ENCODE data around the gene MLLT11. TPM values are rescaled to one million over a fixed set of nuclear protein-coding genes. Genes with fewer than 3 reads are reported as not detected.
"Not testable (repeated sequence)": the region's sequence is repeated elsewhere in the genome, so short reads cannot be mapped to it uniquely, and the experiment has no call there.

Gene MLLT11
- total RNA-seq, 1 donor from 2014 or later: 3.9 TPM

- intact Hi-C loops (cut with micrococcal nuclease): loop anchor here (2.0 to 5.0 kb wide), 8 partner anchors 15 to 693 kb away; partner anchors contain the start of genes BNIPL, GABPB2, GOLPH3L and MCL1
These were observed 4.6 kb upstream of the MLLT11 start for GRCh38 chr1:151055581-151055980.

DNA sequence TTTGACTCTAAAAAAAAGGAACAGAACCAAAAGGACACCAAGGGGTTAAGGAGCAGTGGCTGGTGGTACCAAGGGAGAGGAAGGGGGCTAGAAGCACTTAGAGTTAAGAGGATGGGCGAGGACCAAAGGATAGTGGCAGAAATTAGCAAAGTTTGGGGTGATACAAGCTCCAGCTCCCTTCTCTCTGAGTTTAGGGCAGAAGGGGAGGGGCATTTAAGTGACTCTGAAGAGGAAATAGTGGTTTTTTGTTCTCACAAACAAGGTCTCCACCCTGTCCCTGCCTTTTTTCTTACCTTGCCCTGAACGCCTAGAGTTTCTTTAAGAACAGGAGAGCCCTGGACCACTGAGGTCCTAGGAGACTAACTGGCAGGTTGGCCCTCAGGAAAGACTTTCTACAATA, 4.0 kb upstream of the MLLT11 start:
- intact Hi-C loops (cut with micrococcal nuclease): loop anchor here (1.0 to 5.0 kb wide), 9 partner anchors 8 to 694 kb away; partner anchors contain the start of genes GOLPH3L, MCL1, RPRD2 and TARS2

DNA sequence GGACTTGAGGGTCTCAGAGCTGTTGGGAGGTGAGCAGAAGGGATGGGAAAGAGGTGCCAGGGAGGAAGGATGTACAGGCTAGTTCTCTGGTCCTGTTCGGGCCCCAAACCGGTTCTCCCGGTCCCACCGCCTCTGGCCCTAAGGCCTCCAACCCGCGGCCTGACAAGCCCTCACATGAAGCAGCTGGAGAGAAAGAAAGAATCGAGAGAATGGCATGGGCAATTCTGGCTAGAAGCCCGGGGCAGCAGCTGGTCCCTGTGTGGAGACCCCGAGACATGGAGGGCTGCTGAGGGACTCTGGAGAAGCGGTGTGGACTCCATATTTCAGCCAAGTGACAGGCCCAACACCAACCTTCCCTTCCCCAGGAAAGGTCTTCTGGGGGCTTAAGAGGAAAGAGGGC, 1.5 kb upstream of the MLLT11 start:
- intact Hi-C loops (cut with micrococcal nuclease): loop anchor here (1.0 to 5.0 kb wide), 11 partner anchors 16 to 696 kb away; partner anchors contain the start of genes GOLPH3L, LYSMD1, MCL1 and PI4KB

- intact Hi-C loops (cut with micrococcal nuclease): loop anchor here (1.0 to 5.0 kb wide), 13 partner anchors 11 to 697 kb away; partner anchors contain the start of genes GABPB2, GOLPH3L, LYSMD1 and MCL1
These were observed 839 bp upstream of the MLLT11 start, which contains the start of gene CDC42SE1 for GRCh38 chr1:151059109-151060006. TSS of gene CDC42SE1 (minus strand) at chr1:151059622. CDS start at chr1:151055730, 3,892 bp downstream.

DNA sequence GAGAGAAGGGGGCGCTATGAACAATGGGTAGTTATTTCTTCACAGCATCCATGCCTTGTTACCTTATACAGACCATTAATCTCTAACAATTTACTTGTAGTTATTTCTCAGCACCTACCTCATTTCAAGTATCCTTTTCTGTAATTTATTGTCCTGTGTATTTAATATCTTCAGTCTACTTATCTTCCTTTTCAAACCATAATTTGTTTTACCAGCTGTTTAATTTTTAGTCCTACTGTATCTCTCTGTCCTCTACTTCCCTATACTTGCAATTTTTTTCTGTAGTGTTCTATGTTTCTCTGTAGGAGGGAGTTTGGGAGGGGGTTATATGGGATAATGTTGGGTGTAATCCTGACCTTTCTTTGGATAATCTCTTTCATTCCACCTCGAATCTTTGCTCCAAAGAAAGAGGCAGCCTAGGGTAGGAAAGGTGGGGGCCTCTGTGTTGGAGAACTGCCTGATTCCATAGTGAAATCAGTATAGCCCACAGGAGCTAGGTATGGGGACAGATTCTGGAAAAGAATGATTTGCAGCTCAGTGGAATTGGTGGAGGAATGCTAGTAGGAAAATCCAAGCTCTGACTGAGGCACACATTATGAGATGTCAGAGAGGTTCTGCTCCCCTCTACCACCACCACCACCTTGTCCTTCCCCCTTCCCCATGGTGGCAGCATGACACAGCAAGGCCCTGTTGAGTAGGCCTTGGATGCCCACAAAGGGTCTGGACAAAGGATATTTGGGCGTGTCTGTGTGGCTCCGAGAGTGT, 642 bp downstream of the MLLT11 start:
- intact Hi-C loops (cut with micrococcal nuclease): loop anchor here (1.0 kb wide), 3 partner anchors 9 to 85 kb away; partner anchors contain the start of genes GABPB2 and SEMA6C

- intact Hi-C loops (cut with micrococcal nuclease): no loop called here
These were observed 1.5 kb downstream of the MLLT11 start for GRCh38 chr1:151061704-151062103.

DNA sequence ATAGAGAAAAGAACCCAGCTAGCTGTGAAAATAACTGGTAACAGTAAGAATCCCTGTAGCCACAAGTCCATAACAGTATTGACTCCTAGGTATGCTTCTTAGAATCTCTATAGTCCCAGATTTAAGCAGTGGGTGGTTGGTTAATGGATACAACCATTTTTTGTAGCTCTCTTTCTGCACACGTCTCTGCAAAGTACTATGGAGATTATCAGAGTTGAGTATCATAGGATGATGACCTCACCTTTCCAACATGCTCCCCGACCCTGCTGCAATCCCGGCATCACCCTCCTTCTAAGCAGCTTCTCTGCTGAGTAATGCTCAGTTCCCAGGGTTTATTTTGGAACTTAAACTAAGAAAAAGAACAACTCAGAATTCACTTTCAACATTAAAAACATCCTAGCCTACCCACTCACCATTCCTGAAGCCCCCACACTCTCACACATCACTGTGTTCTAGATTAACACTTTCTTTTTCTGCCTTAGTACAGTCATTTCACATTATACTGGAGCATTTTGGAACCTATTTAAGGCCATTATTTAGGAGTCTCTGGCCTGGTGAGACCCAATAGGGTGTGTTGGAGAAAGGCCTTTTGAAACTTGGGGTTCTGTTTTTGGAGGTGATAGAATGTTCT, 2.7 kb downstream of the MLLT11 start:
- intact Hi-C loops (cut with micrococcal nuclease): no loop called here

DNA sequence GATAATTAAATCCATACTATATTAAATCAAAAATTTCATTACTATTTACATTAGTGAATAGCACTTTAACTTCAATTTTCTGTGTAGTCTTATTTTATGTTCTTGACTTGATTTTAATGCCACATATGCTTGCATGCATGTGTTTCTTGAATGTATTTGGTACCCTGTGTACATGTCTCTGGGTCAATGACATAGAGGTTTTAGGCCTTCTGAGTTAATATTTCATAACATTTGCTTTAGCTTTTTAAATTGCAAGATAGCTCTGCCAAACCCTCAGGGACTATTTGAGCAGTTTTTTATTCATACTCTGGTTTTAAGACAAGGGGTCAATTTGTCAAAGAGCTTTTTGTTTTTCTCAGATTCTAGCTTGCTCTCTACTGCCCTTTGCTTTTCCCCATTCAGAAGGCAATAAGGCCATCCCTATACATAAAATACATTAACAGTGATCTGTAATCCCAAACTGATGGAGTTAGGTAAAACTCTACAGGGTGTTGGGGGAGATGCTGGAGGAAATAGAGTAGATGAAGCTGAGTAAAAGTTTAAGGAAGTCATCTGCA, 5.0 kb downstream of the MLLT11 start:
- intact Hi-C loops (cut with micrococcal nuclease): no loop called here

GRCh38 chr1:151067185-151067584, 7.0 kb downstream of the MLLT11 start:
- intact Hi-C loops (cut with micrococcal nuclease): no loop called here

DNA sequence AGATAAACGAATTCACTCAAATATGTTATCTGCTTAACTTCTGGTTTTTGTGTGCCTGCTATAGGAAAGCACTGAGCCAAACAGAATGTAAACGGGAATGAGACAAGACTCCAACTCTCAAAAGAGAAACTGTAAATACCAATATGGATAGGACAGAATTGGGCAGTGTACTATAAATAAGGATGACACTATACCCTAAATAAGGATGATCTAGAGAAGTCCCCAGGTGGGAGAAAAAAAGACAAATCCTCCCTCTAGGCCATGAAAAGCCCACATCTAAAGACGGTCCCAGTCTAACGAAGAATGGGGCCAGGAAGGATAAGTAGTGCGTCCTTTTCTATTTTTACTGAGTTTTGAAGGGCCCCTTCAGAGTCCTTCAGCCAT, 8.9 kb downstream of the MLLT11 start:
- intact Hi-C loops (cut with micrococcal nuclease): no loop called here

DNA sequence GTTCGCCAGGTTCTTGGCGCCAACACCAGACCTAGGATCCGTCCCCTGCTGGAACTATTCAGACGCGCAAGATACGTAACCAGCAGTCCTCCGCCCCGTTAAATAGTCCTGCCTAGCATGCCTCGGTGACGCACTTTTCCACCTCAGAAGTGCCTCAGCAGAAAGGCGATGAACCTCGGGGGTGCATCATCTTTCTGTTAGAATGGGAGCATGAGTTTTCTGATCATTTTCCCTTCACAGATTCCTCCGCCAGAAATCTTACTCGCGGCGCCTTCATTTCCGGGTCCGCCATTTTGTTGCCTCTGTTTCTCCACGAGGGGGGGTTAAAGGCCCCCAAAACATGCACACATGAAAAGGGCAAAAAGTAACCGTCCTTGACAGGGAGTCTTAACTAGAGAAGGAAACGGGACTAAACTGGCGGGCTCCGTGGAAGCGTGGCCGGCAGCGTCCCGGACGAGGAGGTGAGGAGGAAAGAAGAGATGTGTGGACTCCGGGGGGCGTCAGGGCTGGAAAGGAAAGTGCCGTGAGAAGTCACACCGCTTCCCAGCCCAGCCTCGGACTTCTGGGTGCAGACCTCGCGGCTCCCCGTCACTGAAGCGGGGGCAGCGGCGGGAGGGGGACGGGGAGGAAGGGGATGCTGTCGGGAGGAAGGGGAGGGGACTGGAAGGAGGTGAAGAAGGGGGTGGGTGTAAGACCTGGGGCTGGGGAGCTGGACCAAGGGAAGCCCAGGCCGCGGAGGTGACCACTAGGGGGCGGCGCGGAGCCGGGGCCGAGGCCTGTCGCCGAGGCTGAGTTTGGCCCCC, 10.5 kb downstream of the MLLT11 start, which contains the start of gene GABPB2:
TSS of gene GABPB2 (plus strand) at position 288 of the 803 bp plus-strand sequence. CDS start 17,429 bp downstream, outside the sequence.
- intact Hi-C loops (cut with micrococcal nuclease): loop anchor here (1.0 to 2.0 kb wide), 10 partner anchors 10 to 257 kb away; partner anchors contain the start of genes MLLT11, PI4KB, PRUNE1 and SCNM1

DNA sequence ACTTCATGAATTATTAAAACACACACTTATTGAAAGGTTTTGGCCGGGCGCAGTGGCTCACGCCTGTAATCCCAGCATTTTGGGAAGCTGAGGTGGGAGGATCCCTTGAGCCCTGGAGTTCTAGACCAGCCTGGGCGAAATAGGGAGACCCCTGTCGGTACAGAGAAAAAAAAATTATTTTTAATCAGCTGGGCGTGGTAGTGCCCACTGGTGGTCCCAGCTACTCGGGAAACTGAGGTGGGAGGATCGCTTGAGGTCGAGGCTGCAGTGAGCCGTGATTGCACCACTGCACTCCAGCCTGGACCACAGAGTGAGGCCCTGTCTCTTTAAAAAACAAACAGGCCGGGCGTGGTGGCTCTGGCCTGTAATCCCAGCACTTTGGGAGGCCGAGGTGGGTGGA, 12.0 kb downstream of the MLLT11 start:
- intact Hi-C loops (cut with micrococcal nuclease): no loop called here

- intact Hi-C loops (cut with micrococcal nuclease): no loop called here
These were observed 25.9 kb downstream of the MLLT11 start for GRCh38 chr1:151085953-151086559.

DNA sequence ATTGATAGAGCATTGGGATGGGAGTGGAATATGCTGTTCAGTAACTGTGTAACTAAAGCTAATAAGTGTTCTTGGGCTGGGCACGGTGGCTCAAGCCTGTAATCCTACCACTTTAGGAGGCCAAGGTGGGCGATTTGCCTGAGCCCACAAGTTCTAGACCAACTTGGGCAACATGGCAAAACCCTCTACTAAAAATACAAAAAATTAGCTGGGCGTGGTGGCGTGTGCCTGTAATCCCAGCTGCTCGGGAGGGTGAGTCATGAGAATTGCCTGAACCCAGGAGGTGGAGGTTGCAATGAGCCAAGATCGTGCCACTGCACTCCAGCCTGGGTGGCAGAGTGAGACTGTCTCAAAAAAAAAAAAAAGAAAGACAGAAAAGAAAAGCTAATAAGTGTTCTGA, 37.2 kb downstream of the MLLT11 start:
- intact Hi-C loops (cut with micrococcal nuclease): not testable (repeated sequence)

GRCh38 chr1:151098126-151098525, 37.9 kb downstream of the MLLT11 start:
- intact Hi-C loops (cut with micrococcal nuclease): no loop called here

DNA sequence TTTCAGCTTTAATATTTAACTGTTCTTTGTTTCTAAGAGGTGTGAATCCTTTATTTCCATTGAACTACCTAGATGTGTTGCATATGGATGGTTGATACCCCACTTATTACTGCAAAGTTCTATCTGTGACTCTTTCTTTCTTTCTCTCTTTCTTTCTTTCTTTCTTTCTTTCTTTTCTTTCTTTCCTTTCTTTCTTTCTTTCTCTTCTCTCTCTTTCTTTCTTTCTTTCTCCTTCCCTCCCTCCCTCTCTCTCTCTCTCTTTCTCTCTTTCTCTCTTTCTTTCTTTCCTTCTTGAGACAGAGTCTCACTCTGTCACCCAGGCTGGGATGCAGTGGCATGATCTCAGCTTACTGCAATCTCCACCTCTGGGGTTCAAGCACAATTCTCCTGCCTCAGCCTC, 44.4 kb downstream of the MLLT11 start:
- intact Hi-C loops (cut with micrococcal nuclease): no loop called here

DNA sequence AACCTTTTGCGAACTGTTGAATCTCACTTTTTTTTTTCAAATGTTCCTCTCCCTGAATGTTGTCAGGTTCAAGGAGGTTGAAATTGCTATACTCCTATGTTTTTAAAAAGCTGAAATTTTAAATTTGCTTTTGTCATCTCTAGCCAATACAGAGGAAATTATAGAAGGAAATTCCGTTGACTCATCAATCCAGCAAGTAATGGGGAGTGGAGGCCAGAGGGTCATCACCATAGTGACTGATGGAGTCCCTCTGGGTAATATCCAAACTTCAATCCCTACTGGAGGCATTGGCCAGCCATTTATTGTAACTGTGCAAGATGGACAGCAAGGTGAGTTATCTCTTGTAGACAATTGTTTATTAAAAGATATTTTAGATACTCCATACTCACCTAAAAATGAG, 46.7 kb downstream of the MLLT11 start:
- intact Hi-C loops (cut with micrococcal nuclease): no loop called here

DNA sequence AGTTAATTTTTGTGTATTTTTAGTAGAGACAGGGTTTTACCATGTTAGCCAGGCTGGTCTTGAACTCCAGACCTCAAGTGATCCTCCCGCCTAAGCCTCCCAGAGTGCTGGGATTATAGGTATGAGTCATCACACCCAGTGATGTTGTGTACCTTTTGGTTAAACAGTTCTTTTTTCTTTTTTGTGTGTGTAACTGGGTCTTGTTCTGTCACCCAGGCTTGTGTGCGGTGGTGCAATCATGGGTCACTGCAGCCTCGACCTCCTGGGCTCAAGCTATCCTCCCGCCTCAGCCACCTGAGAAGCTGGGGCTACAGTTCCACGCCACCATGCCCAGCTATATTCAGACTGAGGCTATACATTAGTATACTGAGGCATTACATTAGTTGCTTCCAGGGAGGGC, 48.1 kb downstream of the MLLT11 start:
- intact Hi-C loops (cut with micrococcal nuclease): no loop called here

GRCh38 chr1:151113877-151114276, 53.7 kb downstream of the MLLT11 start:
- intact Hi-C loops (cut with micrococcal nuclease): no loop called here
